ENCODE measurements around the gene YRDC.
A peak's percentile ranks its signal among the peaks of the same experiment; 100 is the strongest.
"Not testable (repeated sequence)": the region's sequence is repeated elsewhere in the genome, so short reads cannot be mapped to it uniquely, and the experiment has no call there.

YRDC gene

GRCh38 chr1:37771440-37771839, 36.6 kb downstream of the YRDC start:
- not testable (repeated sequence) for DNase-seq (ENCODE audit: low spot score)

- DNase-seq (ENCODE audit: low spot score) = no peak
Observed at GRCh38 chr1:37767488-37767887, 40.5 kb downstream of the YRDC start.

GRCh38 chr1:37765916-37766664, 41.9 kb downstream of the YRDC start:
- no peak for DNase-seq (ENCODE audit: low spot score)

GRCh38 chr1:37764888-37765441, 43.0 kb downstream of the YRDC start, which contains the start of gene EPHA10:
TSS of gene EPHA10 (minus strand) at chr1:37765120. CDS start at chr1:37765066, 54 bp downstream.
- DNase-seq (ENCODE audit: low spot score) = no peak

- DNase-seq (ENCODE audit: low spot score) = peak; percentile 82
Observed at GRCh38 chr1:37764414-37764825, 43.6 kb downstream of the YRDC start.

GRCh38 chr1:37763791-37764413, 44.1 kb downstream of the YRDC start:
- DNase-seq (ENCODE audit: low spot score) = no peak

- no peak for DNase-seq (ENCODE audit: low spot score)
Observed at GRCh38 chr1:37762516-37762915, 45.5 kb downstream of the YRDC start.

- DNase-seq (ENCODE audit: low spot score) = no peak
Observed at GRCh38 chr1:37761416-37762095, 46.5 kb downstream of the YRDC start.

GRCh38 chr1:37759451-37759850, 48.6 kb downstream of the YRDC start:
- DNase-seq (ENCODE audit: low spot score) = no peak

- DNase-seq (ENCODE audit: low spot score) = no peak
Observed at GRCh38 chr1:37755951-37756560, 52.0 kb downstream of the YRDC start.

GRCh38 chr1:37755290-37755689, 52.7 kb downstream of the YRDC start:
- DNase-seq (ENCODE audit: low spot score) = no peak

- DNase-seq (ENCODE audit: low spot score) = no peak
Observed at GRCh38 chr1:37753473-37754321, 54.3 kb downstream of the YRDC start.
